Loucy (cell line): Measurements from ENCODE around the gene TRABD2B.

Experiments
- CTCF ChIP-seq: fragments of 200-600 bp; sonication (generic); conservative IDR thresholded peaks from 2 replicates; pipeline ENCODE4 v1.5.1; 2014; ENCODE audit warnings: mild to moderate bottlenecking, antibody characterized with exemption, low read length
- EZH2phosphoT487 ChIP-seq: fragments of 200-600 bp; IDR thresholded peaks from 2 replicates; pipeline ENCODE4 v1.6.1; 2018; ENCODE audit warnings: antibody characterized with exemption, mild to moderate bottlenecking, moderate library complexity, borderline replicate concordance

DNA sequence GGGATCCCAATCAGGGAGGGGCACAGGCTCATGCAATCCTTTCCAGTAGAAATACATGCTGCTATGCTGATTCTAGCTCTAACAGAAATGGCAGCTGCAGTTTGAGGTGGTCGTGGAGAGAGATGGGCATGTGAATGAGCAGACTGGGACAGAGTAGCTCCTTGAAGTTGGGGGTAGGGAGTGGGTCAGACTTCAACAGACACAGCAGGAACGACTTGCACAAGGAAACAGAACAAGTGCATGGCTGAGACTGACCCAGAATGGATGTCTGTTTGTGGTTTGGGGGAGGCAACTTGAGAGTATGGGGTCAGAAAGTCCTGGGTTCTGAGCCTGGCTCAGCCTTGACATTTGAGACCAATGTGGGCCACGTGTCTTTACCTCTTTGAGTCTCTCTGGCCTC, 25.1 kb upstream of the TRABD2B start:
- TF ChIP-seq CTCF = no peak
- TF ChIP-seq EZH2phosphoT487 = no peak
